NCI-H460 (cell line): ENCODE results near the gene UBL4B. TPM values are rescaled to one million over a fixed set of nuclear protein-coding genes. Genes with fewer than 3 reads are reported as not detected.
"Not testable (repeated sequence)": the region's sequence is repeated elsewhere in the genome, so short reads cannot be mapped to it uniquely, and the experiment has no call there.

Experiments
- DNase-seq: peaks from one replicate; pipeline ENCODE4 v3.0.0-alpha.2; 2016; ENCODE audit warnings: low read depth; ENCODE audit errors: extremely low read depth
- polyA plus RNA-seq: library from polyadenylated mRNA; depleted of rRNA; stranded (reverse); fragments of >200 nt; gene quantifications from 2 replicates; pipeline ENCODE4 v1.2.3, GENCODE V29; 2014; cell fraction: nucleus; rRNA removed
- total RNA-seq: library from RNA; depleted of rRNA; stranded (reverse); fragments of >200 nt; shearing (Covaris generic); gene quantifications from 2 replicates; pipeline ENCODE4 v1.2.3, GENCODE V29; 2014; rRNA removed

The UBL4B gene
- not detected in 2 replicates for total RNA-seq
- polyA plus RNA-seq, result not detected in 2 replicates

DNA sequence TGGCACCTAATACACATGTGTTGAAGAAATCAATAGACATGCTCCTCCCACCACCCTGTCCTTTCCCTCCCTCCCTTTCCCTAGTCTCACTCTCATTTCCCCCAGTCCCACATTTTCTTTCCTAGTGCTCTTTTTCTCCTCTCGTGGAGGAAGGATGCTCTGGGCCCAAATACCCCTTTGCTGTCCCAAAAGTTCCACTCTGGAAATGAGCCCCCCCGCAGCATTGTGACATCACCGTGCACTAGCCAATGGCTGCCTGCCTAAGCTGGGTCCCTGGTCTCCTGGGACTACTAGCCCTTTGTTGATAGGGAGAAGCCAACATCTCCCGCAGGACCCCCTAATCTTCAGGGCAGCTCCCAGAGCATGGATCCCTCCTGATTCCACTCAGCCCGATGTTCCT lies at the start of gene UBL4B:
UBL4B (plus strand) TSS at position 301 of the 400 bp plus-strand sequence; CDS start at position 393, 92 bp downstream.
- DNase-seq, result no peak

GRCh38 chr1:110062612-110063011 lies 49.6 kb upstream of the UBL4B start:
- DNase-seq, result no peak

GRCh38 chr1:110063781-110064180 lies 48.5 kb upstream of the UBL4B start:
- no peak for DNase-seq

- no peak for DNase-seq
Observed at GRCh38 chr1:110064576-110065337, 47.5 kb upstream of the UBL4B start.

- no peak for DNase-seq
Observed at GRCh38 chr1:110065841-110066240, 46.4 kb upstream of the UBL4B start.

GRCh38 chr1:110067479-110067892 lies 44.8 kb upstream of the UBL4B start:
- no peak for DNase-seq

- DNase-seq, result no peak
Observed at GRCh38 chr1:110067893-110068645, 44.2 kb upstream of the UBL4B start.

DNA sequence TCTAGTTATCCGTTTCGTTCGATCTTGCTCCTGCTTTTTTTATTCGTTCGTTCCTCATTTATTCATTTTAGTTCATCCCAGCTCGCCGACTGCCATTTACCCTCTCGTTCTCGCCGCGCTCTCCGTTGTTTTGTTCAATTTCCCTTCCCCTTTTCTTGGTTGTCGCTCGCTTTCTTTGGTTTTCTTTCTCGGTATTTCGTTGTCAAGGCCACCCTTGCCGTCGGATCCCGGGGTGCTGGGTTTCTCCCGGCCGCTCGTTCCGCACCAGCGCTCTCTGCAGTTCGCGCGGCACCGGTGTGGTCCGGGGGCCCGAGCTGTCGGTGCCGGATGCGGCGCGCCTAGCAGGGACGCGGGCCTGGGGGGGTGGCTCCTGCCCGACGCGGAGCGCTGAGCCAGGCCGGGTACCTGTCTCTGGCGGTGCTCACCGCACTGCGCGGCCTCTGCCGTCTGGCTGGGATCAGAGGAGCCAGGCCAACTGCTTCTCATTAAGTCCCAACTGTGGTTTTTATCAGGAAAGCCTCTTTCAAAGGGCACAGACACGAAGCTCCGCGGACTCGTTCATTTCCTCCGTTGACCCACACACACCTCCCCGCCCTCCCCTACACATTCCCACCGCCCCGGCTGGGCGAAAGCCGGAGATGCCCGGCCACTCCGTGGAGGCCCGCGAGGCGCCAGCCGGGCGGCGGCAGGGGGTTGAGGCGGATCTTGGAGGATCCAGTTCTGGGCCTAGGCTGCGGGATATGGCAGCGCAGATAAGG lies 43.4 kb upstream of the UBL4B start:
- DNase-seq, result no peak

- no peak for DNase-seq
Observed at GRCh38 chr1:110069404-110070281, 42.6 kb upstream of the UBL4B start.

- DNase-seq, result no peak
Observed at GRCh38 chr1:110070282-110070669, 42.0 kb upstream of the UBL4B start.

DNA sequence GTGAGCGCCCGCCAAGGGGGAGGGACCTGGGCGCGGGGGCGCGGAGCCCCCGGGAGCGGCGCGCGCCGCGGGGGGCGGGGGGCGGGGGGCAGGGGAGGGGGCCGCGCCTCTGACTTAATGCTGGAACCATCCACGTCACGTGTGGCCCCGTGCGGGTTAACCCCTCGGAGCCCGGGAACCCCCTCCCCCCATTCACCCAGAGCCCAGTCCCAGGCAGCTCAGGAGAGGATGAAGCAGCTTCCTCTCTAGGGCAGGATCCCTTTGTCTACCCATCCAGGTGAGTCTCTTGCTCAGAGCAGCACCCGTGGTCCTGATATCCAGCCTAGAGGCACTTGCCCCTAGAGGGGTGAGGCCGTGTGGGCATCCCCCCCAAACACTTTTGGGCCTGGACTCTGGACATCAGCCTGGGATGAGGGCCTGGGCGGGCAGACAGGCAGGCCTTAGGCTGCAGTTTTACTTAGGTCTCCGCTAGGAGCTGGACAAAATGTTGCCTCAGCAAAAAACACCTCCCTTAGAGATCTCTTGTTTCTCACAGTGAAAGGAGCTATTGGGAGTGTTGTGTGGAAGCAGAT lies 41.5 kb upstream of the UBL4B start, which contains the start of gene ALX3:
ALX3 (minus strand) TSS at position 2 of the 572 bp plus-strand sequence. CDS start 60 bp downstream, outside the sequence.
- DNase-seq, result no peak

- no peak for DNase-seq
Observed at GRCh38 chr1:110074166-110074565, 38.1 kb upstream of the UBL4B start.

- no peak for DNase-seq
Observed at GRCh38 chr1:110076789-110077500, 35.3 kb upstream of the UBL4B start.

DNA sequence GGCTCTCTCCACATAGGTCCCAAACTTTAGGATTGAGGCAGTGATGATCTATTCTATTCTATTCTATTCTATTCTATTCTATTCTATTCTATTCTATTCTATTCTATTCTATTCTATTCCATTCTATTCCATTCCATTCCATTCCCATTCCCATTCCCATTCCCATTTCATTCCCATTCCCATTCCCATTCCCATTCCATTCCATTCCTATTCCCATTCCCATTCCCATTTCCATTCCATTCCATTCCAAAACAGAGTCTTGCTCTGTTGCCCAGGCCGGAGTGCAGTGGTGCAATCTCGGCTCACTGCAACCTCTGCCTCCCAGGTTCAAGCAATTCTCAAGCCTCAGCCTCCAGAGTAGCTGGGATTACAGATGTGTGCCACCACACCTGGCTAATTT lies 32.2 kb upstream of the UBL4B start:
- not testable (repeated sequence) for DNase-seq

- no peak for DNase-seq
Observed at GRCh38 chr1:110081061-110081460, 31.2 kb upstream of the UBL4B start.

DNA sequence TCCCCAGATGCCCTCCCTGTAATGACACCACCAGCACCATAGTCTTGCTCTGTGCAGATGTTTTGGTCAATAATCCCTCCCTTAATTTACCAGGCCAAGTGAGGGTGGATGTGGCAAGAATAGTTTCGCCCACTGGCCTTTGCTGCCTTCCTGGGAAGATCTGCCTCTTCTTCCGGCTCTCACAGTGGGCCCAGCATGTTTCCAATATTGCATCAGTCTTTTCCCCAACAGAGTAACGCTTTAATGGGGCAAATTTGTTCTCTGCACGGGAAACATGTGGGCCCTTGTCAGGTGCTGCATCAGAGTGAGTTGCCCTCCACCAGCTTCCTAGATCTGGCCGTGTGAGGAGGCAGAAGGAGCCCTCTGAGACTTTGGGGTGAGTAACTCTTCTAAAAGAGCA lies 29.8 kb upstream of the UBL4B start:
- DNase-seq, result no peak

DNA sequence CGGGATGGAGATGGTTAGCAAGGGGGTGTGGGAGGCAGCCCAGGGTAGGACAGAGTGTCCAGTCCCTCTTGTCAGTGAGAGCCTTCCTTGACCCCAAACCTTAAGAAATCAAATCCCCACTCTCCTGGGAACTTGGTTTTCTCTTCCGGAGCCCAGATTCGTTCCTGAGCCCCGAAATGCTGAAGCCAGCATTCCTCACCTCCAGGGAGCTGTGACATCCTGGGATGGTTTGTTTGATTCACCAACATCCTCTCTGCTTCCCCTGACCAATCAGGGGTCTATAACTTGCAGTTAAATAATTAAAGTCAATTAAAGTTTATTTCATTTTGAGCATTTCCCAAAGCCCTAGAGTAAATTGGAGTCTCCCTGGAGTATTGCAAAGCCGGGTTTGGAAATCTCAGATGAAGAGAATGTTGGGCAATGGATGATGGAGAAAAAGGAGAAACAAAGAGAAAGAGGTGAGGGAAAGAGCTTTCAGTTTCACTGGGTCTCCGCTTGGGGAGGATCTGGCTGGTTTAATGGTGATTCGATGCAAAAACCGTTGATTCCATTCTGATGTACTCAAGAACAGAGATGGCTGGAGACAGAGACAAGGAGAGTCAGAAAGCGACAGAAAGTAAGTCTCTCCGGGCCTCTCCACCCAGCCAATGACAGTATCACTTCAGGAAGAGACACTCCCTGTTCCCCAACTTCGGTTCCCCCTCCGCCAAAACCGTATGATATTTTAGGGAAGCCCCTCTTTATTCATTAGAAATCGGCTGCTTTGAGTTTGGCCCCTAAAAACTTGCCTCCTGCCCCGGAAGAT lies 29.0 kb upstream of the UBL4B start:
- DNase-seq, result no peak

GRCh38 chr1:110083866-110084226 lies 28.4 kb upstream of the UBL4B start:
- DNase-seq, result no peak
